Epidermal melanocyte (primary cell): ENCODE results near the gene LGMN.
A peak's percentile ranks its signal among the peaks of the same experiment; 100 is the strongest.

ENCODE experiments used
- DNase-seq: peaks from one replicate; pipeline ENCODE4 v3.0.0; 2011; ENCODE audit warnings: low spot score; ENCODE audit not compliant: insufficient read length

Gene LGMN

DNA sequence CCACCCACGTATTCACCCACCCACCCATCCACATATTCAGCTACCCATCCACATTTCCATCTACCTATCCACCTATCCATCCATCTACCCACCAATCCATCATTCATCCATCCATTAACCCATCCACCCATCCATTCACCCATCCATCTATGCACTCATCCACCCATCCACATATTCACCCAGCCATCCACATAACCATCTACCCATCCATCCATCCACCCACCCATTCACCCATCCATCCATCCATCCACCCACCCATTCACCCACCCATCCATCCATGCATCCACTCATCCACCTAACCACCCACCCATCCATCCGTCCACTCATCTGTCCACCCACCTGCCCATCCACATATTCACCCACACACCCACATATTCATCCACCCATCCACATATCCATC, 70.5 kb downstream of the LGMN start:
- no peak for DNase-seq

DNA sequence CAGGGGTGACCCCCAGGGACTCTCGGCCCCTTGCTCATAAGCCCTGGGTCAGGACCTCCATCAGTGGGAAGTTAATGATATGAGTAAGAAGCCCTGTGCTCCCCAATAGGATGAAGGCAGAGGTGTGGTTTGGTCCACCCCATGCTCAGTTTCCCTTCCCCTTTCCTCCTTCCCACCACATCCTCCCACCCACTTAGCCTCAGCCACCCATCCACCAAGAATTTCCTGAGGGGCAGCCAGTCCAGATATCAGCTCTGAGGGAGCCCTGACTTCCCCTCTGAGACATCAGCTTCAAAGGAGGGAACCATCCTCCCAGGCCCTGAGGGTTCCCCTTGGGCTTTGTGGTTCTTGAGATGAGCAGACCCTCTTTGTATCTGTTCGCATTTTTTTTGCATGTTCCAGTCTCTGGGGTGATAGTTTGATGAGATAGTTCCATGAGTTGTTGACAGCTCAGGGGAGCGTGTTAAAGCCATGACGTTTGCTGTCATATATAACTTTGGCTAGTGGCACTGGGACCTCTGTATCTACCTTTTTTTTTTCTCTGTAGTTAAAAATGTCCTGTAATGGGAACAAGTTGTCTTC, 71.2 kb downstream of the LGMN start:
- DNase-seq, result no peak

DNA sequence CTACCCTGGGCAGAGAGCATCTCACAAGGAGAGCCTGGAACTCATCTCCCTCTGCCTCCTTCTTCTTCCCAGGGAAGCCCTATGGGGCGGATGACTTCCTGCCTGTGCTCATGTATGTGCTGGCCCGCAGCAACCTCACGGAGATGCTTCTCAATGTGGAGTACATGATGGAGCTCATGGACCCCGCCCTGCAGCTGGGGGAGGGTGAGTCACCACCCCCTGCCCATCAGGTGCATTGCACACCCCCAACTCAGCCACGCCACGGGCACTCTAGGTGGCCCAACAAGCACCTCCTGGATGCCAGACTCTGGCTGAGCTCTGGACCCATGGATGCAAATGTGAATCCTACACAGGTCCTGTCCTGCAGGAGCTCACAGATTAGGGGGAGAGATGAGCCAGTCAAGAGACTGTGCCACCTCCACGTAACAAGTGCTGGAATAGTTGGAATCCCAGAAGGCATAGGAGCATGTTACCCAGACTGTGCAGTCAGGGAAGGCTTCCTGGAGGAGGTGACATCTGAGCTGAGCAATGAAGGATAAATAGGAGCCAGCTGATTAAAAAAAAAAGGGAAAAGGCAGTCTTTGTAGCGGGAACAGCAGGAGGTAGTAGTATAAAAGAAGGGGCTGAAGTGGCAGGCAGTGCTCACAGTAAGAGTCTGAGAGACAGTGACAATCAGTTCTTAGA, 71.9 kb downstream of the LGMN start:
- DNase-seq, result no peak

DNA sequence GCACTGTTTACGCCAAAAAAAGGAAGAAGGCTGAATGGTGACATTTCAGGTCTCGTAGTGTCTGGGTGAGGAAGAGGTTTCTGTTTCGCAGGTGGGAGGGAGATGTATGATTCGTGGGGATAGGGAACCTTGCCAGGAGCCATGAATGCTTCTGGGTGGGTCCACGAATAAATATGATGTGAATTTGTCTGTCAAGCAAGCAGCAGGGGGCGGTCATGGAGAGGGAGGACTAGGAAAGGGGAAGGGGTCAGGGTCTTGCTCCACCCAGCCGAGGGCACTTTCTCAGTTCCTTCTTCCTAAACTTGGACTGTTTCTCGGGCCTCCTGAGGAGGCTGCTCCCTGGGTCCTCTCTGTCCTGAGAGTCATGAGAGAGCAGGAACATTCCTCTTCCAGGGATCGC, 72.5 kb downstream of the LGMN start:
- DNase-seq, result no peak

DNA sequence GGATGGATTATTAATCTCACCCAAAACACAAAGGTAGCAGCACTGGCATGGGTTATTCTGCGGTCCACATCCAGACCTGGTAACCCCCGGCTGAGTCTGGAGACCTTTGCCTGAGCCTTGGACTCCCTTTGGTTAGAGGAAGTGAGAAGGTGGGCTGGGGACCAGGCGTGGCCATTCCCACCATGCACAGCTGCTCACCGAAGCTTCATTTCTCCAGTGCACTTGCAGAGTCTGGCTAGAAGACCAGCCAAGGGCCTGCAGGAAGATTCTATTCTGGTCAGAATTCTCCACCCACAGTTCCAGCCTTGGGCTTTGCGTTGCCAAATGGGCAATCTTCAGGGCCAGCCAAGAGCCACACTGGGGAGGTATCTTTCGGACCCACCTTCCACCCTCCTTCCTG, 73.0 kb downstream of the LGMN start:
- DNase-seq, result no peak

DNA sequence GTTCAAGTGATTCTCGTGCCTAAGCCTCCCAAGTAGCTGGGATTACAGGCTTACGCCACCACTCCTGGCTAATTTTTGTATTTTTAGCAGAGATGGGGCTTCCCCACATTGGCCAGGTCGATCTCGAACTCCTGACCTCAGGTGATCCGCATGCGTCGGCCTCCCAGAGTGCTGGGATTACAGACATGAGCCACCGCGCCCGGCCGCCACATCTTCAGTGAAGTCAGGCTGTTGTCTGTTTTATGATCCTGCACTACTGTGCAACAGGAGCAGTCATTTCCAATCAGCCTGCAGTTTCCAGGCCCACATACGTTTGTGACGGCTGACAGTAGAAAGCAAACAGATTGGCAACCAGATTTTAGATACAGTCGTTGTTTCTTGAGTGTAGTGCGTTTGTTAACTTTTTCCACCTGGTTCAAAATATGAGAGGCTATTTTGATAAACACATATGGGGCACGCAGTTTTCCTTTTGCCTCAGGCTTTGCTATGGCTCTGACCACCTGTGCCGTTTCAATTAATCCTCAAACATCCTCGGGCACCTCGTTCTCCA, 74.8 kb downstream of the LGMN start:
- no peak for DNase-seq

DNA sequence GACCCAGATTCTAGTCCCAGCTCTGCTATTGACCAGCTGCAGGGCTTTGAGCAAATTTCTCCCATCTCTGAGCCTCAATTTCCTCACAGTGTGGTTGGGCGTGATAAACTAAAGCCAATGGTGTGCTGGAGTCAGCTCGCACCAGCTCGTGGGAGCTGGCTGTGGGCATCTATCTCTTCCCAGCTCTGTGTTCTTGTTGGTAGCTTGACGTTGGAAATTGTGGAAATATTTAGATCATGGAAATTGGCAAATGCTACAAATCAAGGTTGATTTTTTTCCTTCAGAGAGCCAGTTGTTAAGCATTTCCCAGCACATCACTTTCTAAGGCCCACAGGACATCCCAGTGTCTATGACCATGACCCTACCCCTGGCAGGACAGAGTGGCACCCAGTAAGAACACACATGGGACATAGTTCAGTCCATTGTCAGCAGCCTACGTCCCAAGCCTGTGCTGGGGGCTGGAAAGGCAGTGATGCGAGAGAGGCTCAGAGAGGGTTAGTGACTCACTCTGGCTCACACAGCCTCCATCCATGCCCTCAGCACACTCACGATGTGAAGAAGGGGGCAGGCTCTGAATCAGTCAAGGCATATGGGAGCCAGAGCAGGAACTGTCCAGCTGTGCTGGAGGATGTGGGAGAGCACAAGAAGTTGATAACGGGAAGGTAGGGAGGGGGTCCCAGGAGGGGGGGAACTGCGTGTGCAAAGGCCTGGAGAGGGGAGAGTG, 77.6 kb downstream of the LGMN start:
- DNase-seq, result no peak

DNA sequence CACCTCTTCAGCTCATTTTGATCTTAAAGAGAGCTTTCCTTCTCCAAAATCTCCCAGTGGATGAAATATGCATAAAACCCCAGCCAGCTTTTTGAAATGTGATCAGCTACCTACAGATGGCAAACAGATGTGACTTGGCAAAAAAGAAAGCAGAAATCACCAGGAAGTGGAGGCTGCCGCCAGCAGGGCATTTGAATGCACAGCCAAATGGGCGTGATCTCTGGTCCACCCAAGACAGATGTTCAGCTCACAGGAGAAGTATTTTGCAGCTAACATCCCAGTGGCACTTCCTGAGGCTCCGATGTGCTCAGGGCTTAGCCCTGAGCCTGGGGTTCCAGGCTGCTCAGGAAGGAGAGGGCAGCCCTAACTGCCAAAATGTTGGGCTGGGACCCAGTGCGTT, 78.3 kb downstream of the LGMN start:
- DNase-seq, result peak; percentile 77

DNA sequence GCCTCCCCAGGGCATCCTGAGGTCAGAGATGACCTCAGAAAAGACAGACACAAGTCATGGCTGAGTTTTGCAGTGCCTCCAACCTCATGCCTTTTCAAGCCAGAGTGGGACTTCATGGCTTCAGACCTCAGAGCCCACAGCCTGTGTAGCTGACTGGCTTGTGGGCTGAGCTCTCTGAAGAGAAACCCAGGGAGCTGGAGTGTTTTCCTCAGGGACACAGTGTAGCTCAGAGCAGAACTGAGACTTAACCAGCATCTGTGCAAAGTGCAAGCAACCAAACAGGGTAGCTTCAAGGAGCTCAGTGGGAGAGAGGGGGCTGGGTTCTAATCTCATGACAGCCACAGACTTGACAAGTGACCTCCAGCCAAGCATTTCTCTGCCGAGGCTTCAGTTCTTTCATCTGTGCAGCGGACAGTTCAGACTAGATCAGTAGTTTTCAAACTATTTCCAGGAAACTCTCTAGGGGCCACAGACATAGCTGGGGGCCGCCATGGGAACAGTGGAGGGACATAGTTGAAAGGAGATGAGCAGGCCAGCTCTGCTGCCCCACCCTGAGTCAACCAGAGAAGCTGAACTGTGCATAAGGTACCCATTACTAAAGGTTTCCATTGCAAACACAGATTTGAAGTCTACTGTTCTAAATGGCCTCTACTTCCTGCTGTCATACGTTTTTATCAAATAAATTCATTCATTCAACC, 80.0 kb downstream of the LGMN start:
- no peak for DNase-seq

DNA sequence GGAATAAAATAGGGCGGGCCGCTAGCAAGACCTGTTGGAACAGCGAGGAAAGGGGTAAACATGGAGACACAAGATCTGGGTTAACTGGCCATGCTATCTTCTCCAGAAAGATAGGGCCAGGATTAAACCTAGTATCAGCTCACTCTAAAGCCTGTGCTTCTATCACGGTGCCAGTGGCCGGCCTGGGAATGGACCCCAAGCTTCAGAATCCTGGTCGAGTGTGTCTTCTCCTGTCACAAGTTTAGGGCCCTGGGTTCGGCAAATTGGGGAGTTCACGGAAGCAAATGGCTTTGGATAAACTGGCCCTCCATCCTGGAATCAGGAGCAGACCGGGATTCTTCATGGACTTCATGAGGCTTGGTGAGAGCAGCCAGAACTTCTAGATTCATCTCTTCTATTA, 82.2 kb downstream of the LGMN start:
- DNase-seq, result no peak

DNA sequence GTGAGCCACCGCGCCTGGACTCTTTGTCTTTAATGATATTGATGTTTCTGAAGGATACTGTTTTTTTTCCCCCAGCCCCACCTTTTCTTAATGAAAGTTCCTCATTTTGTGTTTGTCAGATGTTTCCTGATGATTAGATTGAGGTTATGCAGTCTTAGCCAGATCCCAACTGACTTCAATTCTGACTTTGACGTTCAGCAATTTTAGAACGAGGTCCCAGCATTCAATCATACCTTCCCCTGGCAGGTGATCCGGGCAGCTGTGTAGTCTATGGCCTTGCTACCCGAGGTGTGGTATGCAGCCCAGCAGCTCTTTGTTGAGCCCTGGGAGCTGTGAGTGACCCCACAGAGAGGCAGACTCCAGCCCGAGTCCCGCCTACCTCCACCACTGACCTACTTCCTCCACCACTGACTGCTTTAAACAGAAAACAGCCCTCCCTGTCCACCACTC, 82.7 kb downstream of the LGMN start:
- DNase-seq, result no peak

DNA sequence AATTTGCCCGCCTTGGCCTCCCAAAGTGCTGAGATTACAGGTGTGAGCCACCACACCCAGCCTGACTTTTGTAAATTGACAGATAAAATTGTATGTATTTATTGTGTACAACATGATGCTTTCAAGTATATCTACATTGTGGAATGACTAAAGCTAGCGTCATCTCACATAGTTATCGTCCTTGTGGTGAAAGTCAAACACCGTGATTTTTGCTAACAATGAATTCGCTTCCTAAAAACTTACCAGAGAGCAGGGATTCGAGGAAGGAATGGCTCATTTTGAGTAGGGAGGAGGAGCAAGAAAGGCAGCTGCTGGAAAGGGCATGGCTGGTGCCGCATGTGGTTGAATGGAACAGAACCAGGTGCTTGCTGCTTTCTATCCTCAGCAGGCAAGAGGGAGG, 85.4 kb downstream of the LGMN start:
- DNase-seq, result no peak

DNA sequence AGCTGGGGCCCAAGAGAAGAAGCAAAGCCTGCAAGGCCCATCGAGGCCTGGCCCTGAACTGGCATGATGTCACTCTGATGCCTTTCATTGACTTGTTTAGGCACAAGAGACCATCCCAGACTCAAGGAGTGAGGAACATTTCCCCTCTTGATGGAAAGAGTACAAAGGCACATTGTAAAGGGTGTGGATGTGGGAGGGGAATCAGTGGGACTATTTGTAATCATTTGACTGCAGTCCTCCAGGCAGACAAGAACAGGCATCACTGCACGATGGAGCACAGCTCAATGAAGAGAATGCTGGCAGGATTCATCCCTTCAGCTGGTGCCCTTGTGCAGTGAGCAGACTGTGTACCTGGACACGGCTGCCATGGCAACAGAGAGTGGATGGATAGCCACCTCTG, 87.9 kb downstream of the LGMN start:
- peak; percentile 70 for DNase-seq

DNA sequence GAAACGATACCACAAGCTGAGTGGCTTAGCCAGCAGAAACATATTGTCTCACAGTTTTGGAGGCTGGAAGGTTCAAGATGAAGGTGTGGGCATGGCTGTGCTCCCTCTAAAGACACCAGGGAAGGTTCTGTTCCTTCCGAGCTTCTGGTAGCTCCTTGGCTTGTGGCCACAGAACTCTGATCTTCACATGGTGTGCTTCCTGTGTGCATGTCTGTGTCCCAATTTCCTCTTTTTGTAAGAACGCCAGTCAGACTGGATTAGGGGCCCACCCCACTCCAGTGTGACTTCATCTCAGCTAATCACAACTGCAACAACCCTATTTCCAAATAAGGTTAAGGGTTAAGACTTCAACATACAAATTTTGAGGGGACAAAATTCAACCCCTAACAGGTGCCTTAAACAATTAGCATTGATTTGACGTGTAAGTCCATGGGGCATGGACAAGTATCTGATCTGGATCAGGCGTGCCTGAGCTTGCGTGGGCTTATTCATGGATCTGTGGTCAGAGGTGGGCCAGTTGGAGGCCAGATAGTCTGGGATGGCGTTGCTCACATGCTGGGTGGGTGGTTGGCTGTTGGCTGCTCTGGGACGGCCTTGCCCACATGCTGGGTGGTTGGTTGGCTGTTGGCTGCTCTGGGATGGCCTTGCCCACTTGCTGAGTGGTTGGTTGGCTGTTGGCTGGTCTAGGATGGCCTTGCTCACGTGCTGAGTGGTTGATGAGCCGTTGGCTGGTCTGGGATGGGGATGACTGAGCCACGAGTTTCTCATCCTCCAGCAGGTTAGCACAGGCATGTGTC, 88.5 kb downstream of the LGMN start:
- DNase-seq, result no peak

DNA sequence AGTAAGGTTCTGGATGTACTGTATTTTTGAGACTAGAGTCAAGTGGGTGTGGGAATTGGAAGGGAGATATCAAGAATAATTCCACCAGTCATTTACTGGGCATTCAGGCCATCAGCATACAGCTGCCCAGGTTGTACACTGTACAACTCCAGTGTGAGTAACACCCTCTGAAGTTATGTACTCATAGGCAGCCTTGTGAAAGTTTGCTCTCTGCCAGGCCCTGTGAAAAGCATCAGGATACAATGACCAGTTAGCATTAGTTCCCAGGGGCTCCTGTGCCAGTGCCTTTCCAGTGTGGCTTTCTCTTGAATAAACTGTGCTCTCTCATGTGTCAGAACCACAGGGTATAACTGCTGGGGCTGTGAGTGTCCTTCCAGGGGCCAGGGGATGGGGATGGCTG, 89.7 kb downstream of the LGMN start:
- no peak for DNase-seq

DNA sequence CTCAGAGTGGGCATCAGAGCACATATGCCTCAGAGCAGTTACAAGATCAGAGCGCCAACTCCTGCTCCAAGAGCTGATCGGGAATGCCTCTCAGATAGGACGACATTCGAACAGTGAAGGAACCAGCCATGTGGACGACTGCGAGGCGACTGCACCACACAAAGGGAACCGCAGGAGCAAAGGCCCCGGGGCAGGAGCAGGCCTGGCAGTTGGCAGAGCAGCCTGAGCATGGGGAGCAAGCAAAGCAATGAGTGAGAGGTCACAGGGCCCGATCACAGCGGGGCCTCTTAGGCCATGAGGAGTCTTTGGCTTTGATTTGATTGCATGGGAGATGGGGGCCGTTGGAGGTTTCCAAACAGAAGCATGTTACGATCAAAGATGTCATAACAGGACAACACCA, 90.3 kb downstream of the LGMN start:
- no peak for DNase-seq

DNA sequence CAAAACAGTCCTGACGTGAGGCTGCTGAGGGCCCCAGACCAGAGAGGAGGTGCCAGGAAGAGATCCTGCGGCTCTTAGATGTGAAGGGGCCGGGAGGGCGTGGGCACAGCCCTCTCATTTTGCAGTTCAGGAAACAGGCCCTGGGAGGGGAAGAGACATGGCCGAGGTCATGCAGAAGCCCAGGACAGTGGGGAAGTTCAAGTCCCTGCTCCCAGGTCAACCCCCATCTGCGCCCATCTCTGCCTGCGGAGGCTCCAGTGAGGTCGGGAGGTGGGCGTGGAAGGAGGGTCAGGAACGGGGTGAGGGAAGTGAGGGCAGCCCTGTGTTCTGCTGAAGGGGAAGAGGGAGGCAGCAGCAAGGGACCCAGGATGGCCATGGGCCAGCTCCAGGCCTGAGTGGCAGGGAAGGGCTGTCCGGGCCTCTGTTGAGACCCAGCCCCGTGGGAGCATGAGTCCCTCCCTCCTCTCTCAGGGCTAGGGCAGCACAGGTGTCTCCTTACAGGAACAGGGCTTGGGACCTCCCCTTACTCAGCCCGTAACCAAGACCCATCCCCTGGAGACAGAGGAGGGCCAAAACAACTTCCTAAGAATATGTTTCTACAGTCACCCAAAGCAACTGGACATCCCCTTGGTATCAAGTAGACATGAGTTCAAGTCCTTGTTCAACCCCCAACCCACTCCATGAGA, 90.8 kb downstream of the LGMN start:
- no peak for DNase-seq

DNA sequence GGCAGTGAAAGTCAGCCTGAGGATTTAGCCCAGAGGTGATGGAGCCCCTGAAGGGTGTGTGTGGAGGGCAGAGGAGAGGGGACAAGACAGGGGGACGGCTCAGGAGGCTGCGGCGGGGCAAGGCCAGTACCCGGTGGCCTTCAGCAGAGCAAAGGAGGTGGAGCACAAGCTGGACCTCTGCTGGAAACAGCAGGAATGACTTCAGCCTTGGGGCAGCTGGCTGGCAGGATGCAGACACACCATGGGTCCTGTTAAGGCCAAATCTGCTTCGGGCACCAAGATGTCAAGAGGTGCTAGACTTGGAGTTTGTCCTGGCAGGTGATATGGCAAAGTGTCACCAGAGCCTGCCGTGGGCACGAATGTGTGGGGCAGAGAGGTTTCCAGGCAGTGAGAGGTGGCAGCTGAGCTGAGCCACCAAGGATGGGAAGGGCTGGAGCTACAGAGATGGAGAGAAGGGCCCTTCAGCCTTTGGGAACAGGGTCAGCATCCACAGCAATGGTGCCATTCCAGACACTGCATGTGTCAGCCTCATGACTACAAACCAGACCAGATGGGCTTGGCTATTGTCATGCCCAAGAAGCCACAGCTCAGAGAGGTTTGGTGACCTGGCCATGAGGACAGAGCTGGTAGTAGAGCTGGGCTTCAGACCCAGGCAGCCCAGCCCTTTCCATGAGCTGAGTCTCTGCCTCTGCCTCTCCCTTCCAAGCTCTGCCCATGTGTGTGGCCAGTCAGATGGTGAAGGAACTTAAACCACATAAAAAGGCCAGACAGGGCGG, 91.9 kb downstream of the LGMN start:
- no peak for DNase-seq

DNA sequence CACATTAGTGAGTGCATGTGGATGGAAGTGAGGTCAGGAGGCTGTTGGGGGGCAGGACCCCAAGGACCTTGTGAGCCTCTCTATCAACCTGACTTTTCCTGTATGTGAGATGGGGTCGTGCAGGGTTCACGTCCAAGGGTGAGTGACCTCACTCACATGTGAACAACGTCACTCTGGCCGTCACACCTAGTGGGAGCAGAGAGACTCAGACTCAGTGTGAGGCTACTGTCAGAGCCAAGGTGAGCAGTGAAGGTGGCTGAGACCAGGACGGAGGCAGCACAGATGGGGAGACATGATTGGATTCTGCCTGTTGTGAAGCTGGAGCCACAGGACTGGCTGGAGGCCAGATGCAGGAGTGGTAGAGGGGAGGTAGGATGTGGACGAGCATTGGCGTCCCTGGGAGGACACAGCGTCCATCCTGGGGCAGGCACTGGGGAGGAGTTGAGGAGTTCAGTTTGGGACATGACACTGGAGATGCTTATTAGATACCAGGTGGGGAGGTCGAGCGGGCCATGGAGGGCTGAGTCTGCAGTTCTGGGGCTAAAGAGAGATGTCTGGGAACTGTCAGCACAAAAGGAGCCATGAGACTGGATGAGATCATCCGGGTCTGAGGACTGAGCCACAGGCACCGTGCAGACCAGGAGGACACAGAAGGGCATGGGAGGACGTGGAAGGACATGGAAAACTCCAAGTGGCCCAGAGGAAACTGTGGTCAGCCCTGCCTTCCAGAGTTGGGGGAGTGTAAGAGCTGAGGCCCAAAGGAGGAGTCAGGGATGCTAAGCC, 92.8 kb downstream of the LGMN start:
- DNase-seq, result no peak
